Measurements from ENCODE around the gene KRTAP5-9. TPM values are rescaled to one million over a fixed set of nuclear protein-coding genes. Genes with fewer than 3 reads are reported as not detected.
"Not testable (repeated sequence)": the region's sequence is repeated elsewhere in the genome, so short reads cannot be mapped to it uniquely, and the experiment has no call there.

KRTAP5-9 gene
- total and polyA plus RNA-seq, 9 of the 15 experiments (the other 6 are each of a cell fraction or from before 2014, with no cell fraction given): not detected

DNA sequence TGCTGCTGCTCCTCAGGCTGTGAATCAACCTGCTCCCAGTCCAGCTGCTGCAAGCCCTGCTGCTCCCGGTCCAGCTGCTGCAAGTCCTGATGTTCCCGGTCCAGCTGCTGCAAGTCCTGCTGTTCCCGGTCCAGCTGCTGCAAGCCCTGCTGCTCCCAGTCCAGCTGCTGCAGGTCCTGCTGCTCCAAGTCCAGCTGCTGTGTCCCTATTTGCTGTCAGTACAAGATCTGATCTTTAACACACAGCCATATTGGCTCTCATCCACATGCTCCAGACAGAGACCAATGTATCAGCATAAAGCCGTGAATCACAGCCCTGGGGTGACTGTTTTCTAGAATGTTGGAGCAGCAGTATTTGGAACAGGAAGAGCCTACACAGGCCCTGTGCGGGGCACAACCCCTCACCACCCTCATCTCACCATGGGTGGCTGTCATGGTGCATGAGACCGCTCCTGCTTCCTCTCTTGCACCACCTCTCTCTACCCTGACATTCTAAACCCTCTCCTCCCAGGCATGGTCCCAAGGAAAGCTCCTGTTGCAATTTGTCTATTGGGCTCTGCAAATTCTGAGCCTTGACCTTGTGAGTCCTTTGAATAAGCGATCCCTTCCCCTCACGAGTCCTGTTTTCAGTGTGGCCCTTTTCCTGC lies 20.6 kb downstream of the KRTAP5-9 start:
- POLR2A ChIA-PET: no interaction called here
- H3K79me2 ChIP-seq (ENCODE audit: control insufficient read depth, insufficient read depth, low read length): no peaks in the 10 kb centered on the region
- H3K4me3 ChIP-seq: no peak overlapping the region
- no peak overlapping the region for H3K9ac ChIP-seq (ENCODE audit: insufficient read depth in 1 of 2, low read depth in 2 of 2, low read length in 2 of 2)
- no peak overlapping the region for H3K4me2 ChIP-seq (ENCODE audit: insufficient read depth, low read length)
- H3K27ac ChIP-seq (ENCODE audit: extremely low read depth, low read depth, low read length): no peak overlapping the region
- no peak overlapping the region for H2AFZ ChIP-seq (ENCODE audit: low read depth, low read length)
- 0% methylated on average over 8 of the region's 8 CpGs for WGBS (ENCODE audit: insufficient coverage, low coverage, missing lambda C conversion rate)
- TF ChIP-seq, protein P1, sequence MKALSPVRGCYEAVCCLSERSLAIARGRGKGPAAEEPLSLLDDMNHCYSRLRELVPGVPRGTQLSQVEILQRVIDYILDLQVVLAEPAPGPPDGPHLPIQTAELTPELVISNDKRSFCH (CRISPR knock-in tag; IDR thresholded peaks at IDR 0.05): no peak
- TF ChIP-seq, protein P1 (tag; IDR thresholded peaks at IDR 0.05): no peak
- no peak for TF ChIP-seq ZBTB1 (CRISPR knock-in tag; IDR thresholded peaks at IDR 0.05; ENCODE audit: borderline replicate concordance, low read depth)
- no peak for TF ChIP-seq GTF2F1 (IDR thresholded peaks at IDR 0.05; ENCODE audit: low read depth, low read length)
- no peak for TF ChIP-seq TRIM28 (IDR thresholded peaks at IDR 0.05)
- no peak for TF ChIP-seq NONO (IDR thresholded peaks at IDR 0.05; ENCODE audit: low read depth in 2 of 2, low read length in 1 of 2)
- TF ChIP-seq, protein P2, sequence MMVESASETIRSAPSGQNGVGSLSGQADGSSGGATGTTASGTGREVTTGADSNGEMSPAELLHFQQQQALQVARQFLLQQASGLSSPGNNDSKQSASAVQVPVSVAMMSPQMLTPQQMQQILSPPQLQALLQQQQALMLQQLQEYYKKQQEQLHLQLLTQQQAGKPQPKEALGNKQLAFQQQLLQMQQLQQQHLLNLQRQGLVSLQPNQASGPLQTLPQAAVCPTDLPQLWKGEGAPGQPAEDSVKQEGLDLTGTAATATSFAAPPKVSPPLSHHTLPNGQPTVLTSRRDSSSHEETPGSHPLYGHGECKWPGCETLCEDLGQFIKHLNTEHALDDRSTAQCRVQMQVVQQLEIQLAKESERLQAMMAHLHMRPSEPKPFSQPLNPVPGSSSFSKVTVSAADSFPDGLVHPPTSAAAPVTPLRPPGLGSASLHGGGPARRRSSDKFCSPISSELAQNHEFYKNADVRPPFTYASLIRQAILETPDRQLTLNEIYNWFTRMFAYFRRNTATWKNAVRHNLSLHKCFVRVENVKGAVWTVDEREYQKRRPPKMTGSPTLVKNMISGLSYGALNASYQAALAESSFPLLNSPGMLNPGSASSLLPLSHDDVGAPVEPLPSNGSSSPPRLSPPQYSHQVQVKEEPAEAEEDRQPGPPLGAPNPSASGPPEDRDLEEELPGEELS (CRISPR knock-in tag; IDR thresholded peaks at IDR 0.05; ENCODE audit: borderline replicate concordance): no peak
- no peak for TF ChIP-seq HDAC6 (IDR thresholded peaks at IDR 0.05; ENCODE audit: low read depth, low read length)
- no peak for TF ChIP-seq MCM5 (IDR thresholded peaks at IDR 0.05; ENCODE audit: low read depth)
- DNase-seq (ENCODE audit: extremely low read depth in 1 of 4, low spot score in 3 of 4) (no peak), FAIRE-seq (no peak), ATAC-seq (no peak)
- H3K27me3 ChIP-seq (ENCODE audit: control insufficient read depth in 2 of 2, insufficient read depth in 2 of 2, low read length in 2 of 2): peaks cover 21 to 63% of the 10 kb centered on the region in 2 experiments
- no peaks in the 10 kb centered on the region for H3K4me1 ChIP-seq (replicated peaks in 1 of 2; ENCODE audit: control insufficient read depth in 2 of 2, insufficient read depth in 2 of 2, low read length in 2 of 2)
- BruUV-seq (replicated peaks): no TSS peak
- no peaks in the 10 kb centered on the region for H3K36me3 ChIP-seq (ENCODE audit: control insufficient read depth, insufficient read depth, low read length)
- H4K20me1 ChIP-seq (replicated peaks; ENCODE audit: control insufficient read depth, insufficient read depth, low read length): no peaks in the 10 kb centered on the region
- CTCF ChIA-PET (ENCODE audit: low intra/inter-chr PET ratio): no interaction called here
- intact Hi-C loops (cut with micrococcal nuclease) (no loop called here), in situ Hi-C loops (cut with MboI) (no loop called here)
- H3K9me1 ChIP-seq (ENCODE audit: control insufficient read depth, insufficient read depth, low read length): no peaks in the 10 kb centered on the region
- H3K9me3 ChIP-seq (replicated peaks; ENCODE audit: control insufficient read depth, insufficient read depth, low read depth, low read length): no peaks in the 10 kb centered on the region

DNA sequence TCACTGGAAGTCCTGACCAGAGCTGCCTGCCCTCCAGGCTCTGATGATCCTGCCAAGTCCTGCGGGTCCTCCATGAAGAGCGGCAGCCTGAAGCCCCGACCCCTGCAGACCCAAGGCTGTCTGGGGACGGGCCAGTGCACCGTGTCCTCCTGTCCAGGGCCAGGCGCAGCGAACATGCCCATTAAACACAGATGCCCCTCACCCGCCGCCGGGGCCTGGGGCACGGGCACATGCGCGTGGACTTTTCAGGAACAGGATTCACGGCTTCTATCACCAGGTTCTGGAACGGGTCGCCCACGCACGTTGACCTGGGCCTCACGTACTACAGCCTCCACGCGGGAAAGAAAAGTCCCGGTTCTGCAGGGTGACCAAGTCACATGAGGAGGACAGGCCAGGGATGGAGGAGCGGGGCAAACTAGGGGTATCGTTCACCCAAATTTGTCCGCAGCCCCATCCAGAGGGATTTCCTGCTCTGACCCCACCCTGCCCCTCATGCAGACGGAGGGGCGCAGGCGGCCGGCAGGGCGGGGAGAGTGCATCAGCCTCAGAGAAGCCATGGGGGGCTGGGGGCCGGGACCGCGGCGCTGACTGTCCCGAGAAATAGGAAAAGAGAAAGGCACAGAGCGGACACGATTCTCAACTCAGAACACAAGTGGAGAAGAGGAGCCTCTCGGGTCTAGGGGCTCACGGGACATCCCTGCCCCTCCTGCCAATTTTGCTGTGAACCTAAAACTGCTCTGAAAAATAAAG lies 23.1 kb downstream of the KRTAP5-9 start:
- H3K4me3 ChIP-seq; in situ Hi-C loops (cut with MboI); H3K9ac ChIP-seq (ENCODE audit: insufficient read depth in 1 of 2, low read depth in 2 of 2, low read length in 2 of 2); H4K20me1 ChIP-seq (replicated peaks; ENCODE audit: control insufficient read depth, insufficient read depth, low read length); POLR2A ChIA-PET; H2AFZ ChIP-seq (ENCODE audit: low read depth, low read length); H3K36me3 ChIP-seq (ENCODE audit: control insufficient read depth, insufficient read depth, low read length); H3K9me3 ChIP-seq (replicated peaks; ENCODE audit: control insufficient read depth, insufficient read depth, low read depth, low read length); FAIRE-seq; intact Hi-C loops (cut with micrococcal nuclease); H3K79me2 ChIP-seq (ENCODE audit: control insufficient read depth, insufficient read depth, low read length); H3K9me1 ChIP-seq (ENCODE audit: control insufficient read depth, insufficient read depth, low read length); CTCF ChIA-PET (ENCODE audit: low intra/inter-chr PET ratio); ATAC-seq; DNase-seq (ENCODE audit: extremely low read depth in 1 of 4, low spot score in 3 of 4); BruUV-seq (replicated peaks); H3K4me1 ChIP-seq (replicated peaks in 1 of 2; ENCODE audit: control insufficient read depth in 2 of 2, insufficient read depth in 2 of 2, low read length in 2 of 2); H3K27ac ChIP-seq (ENCODE audit: extremely low read depth, low read depth, low read length); H3K4me2 ChIP-seq (ENCODE audit: insufficient read depth, low read length): not testable (repeated sequence)
- H3K27me3 ChIP-seq (ENCODE audit: control insufficient read depth in 2 of 2, insufficient read depth in 2 of 2, low read length in 2 of 2): peaks cover 40 to 68% of the 10 kb centered on the region in 2 experiments
- 7% methylated on average over 30 of the region's 39 CpGs for WGBS (ENCODE audit: insufficient coverage, low coverage, missing lambda C conversion rate)
